ENCODE results near the gene CSTB.

Gene CSTB

DNA sequence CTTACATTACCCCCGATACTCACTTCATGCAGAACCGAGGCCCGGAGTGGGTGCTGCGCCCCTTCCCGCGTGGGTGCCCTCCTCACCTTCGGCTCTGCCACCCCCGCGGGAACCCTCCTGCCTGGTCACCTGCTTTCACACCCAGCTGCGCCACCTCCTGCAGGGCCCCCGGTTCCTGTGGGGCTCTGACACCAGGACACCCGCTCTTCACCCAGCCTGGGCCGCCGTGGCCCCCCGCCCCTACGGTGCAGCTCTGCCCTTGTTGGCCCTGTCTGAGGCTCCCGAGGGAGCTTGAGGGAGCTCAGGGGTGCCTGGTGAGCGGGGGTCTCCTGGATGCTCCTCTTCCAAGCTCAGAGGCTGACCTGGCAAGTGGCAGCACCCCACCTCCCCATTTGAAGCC is 32.3 kb upstream of the CSTB start:
- Histone ChIP-seq H3K36me3 (peaks cover 30% of the 10 kb centered on the region), H3K9me3 (ENCODE audit: severe bottlenecking) (no peaks in the 10 kb centered on the region), H3K27me3 (ENCODE audit: insufficient read depth, low read depth, severe bottlenecking) (no peaks in the 10 kb centered on the region), H3K4me3 (ENCODE audit: low read depth, low read length) (no peak overlapping the region), H3K27ac (no peak overlapping the region)
- no peak for DNase-seq
- TF ChIP-seq, protein P1, sequence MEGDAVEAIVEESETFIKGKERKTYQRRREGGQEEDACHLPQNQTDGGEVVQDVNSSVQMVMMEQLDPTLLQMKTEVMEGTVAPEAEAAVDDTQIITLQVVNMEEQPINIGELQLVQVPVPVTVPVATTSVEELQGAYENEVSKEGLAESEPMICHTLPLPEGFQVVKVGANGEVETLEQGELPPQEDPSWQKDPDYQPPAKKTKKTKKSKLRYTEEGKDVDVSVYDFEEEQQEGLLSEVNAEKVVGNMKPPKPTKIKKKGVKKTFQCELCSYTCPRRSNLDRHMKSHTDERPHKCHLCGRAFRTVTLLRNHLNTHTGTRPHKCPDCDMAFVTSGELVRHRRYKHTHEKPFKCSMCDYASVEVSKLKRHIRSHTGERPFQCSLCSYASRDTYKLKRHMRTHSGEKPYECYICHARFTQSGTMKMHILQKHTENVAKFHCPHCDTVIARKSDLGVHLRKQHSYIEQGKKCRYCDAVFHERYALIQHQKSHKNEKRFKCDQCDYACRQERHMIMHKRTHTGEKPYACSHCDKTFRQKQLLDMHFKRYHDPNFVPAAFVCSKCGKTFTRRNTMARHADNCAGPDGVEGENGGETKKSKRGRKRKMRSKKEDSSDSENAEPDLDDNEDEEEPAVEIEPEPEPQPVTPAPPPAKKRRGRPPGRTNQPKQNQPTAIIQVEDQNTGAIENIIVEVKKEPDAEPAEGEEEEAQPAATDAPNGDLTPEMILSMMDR (IDR thresholded peaks at IDR 0.05; ENCODE audit: low read depth, low read length): no peak

GRCh38 chr21:43806017-43806710 is 30.1 kb upstream of the CSTB start:
- Histone ChIP-seq H3K36me3 (peaks cover 51% of the 10 kb centered on the region), H3K27ac (no peak overlapping the region), H3K9me3 (ENCODE audit: severe bottlenecking) (no peaks in the 10 kb centered on the region), H3K4me3 (ENCODE audit: low read depth, low read length) (no peak overlapping the region), H3K27me3 (ENCODE audit: insufficient read depth, low read depth, severe bottlenecking) (no peaks in the 10 kb centered on the region)
- DNase-seq: no peak
- TF ChIP-seq, protein P1 (IDR thresholded peaks at IDR 0.05; ENCODE audit: low read depth, low read length): no peak

DNA sequence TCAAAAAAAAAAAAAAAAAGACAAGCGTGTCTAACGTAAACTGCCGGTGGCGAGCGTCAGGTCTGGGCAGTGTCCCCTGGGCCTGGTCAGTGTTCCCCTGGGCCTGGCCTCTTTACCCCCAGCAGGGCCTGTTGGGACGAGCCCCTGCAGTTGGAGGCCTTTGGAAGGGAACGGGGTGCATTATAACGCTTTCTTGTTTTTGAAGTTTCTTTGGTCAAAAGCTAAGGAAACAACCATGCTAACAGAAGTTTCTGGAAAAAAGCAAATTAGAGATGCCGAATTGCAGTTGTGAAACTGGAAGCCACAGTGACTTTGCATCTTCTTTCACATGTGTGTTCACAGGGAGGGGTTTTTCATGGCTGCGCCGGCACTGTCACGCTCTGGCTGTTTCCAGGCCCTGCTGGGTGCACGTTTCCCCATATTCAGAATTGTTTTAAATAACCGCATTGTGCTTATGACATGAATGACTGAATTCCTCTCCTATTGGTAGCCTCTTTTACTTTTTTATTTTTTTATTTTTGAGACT is 29.2 kb upstream of the CSTB start:
- peaks cover 59% of the 10 kb centered on the region for H3K36me3 ChIP-seq
- H3K27me3 ChIP-seq (ENCODE audit: insufficient read depth, low read depth, severe bottlenecking): no peaks in the 10 kb centered on the region
- H3K4me3 ChIP-seq (ENCODE audit: low read depth, low read length): no peak overlapping the region
- no peak overlapping the region; the same call in 1 of the 2 replicates for H3K27ac ChIP-seq
- no peak for DNase-seq
- TF ChIP-seq, protein P1 (IDR thresholded peaks at IDR 0.05; ENCODE audit: low read depth, low read length): no peak
- H3K9me3 ChIP-seq (ENCODE audit: severe bottlenecking): no peaks in the 10 kb centered on the region

DNA sequence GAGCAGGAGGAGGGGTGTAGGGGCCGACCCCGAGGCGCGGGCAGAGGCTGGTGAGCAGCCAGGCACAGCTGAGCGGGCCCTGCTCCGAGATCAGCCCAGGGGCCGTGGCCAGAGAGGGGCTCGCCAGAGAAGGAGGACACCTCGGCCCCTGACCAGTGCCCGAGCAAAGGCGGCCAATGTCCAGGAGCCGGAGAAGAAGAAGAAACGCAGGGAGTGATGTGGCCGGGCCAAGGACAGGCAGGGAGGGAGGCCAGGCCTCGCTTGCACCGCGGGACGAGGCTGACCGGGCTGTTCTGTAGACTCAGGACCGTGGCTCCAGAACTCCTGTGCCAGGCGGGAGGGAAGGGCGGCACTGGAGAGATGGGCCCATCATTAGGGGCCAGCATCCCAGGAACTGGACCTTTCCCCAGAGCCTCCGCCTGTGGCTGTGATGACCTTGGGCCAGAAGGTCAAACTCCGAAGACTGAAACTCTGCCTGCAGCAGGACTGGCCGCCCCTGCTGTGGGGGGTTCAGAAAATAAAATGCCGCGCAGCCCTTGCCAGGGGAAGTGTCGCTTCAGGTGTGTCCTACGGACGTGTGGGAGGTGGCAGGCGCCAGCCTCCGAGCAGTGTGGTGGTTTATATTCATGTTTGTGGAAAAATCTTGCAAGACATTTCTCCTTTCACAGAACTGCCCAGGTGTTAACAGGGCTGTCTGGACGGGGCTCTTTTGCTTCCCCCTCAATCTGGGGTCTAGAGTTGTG is 27.6 kb upstream of the CSTB start:
- H3K9me3 ChIP-seq (ENCODE audit: severe bottlenecking): no peaks in the 10 kb centered on the region
- H3K36me3 ChIP-seq: peaks cover 75% of the 10 kb centered on the region
- DNase-seq: no peak
- H3K27ac ChIP-seq: no peak overlapping the region
- H3K27me3 ChIP-seq (ENCODE audit: insufficient read depth, low read depth, severe bottlenecking): no peaks in the 10 kb centered on the region
- TF ChIP-seq, protein P1 (IDR thresholded peaks at IDR 0.05; ENCODE audit: low read depth, low read length): no peak
- no peak overlapping the region for H3K4me3 ChIP-seq (ENCODE audit: low read depth, low read length)

DNA sequence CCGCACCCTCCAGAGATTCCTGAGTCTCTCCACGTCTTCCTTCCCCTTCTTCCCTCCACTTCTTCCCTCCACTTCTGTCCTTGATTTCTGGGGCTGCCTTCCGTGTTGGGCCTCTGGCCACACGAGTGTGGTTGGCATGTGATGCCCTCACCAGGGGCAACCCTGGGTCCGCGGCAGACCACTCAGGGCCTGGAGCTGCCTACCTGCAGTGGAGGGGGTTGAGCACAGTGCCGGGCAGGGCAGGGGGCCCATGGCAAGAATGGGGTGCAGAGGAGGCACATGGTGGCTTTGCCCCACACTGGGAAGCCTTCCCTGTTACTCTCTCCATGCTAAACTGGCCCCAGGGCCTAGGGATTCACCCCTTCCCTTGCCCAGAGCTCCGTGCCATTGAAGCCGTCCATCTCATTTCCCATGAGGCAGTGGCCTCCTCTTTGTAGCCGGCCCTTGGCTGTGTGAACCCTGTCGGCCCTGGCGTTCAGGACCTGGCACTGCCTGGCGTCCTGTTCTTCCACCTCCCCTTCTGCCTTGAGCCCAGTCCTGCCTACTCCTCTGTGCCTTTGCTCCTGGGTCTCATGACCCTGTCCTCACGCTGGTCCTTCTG is 26.7 kb upstream of the CSTB start:
- no peak overlapping the region for H3K4me3 ChIP-seq (ENCODE audit: low read depth, low read length)
- no peak for DNase-seq
- no peaks in the 10 kb centered on the region for H3K27me3 ChIP-seq (ENCODE audit: insufficient read depth, low read depth, severe bottlenecking)
- no peak overlapping the region for H3K27ac ChIP-seq
- H3K9me3 ChIP-seq (ENCODE audit: severe bottlenecking): no peaks in the 10 kb centered on the region
- TF ChIP-seq, protein P1 (IDR thresholded peaks at IDR 0.05; ENCODE audit: low read depth, low read length): no peak
- peaks cover 84% of the 10 kb centered on the region for H3K36me3 ChIP-seq

Data from WERI-Rb-1 (cell line).